NCI-H146 treated with DMSO at 0.1 percent for 48 hours (cell line): ENCODE data around the gene BAIAP2.
A peak's percentile ranks its signal among the peaks of the same experiment; 100 is the strongest.

Source experiments
- DNase-seq: peaks from one replicate; lab custom pipeline; 2025; ENCODE audit not compliant: unreplicated experiment; lab: John Stamatoyannopoulos, UW

The BAIAP2 gene

DNA sequence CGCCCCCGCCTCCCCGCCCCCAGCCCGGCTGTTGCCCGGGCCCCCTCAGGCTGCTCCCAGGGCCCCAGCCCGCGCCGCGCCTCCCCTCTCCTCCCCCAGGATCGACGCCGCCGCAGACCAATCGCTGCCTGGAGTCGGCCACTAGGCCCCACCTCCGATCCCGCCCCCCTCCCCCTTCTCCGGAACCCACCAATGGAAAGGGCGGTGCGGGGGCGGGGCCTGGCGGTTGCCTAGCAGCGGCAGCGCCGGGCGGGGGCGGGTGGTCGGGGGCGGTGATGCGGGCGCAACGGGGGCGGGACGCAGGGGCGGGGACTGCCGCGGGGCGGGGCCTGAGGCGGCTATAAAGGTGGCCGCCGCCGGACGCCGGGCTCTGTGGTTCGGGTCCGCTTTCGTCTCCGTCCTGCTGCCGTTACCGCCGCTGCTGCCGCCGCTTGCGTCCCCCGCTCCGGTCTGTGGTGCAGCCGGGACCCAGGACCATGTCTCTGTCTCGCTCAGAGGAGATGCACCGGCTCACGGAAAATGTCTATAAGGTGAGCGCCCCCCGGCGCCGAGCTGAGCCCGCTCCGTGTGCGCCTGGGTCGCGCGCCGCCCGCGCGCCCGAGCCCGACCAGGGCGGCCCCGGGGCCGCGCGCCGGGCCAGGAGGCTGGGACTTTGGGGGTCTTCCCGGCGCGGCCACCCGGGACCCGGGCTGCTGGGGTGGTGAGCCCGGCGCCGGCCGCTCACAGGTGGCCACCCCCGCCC is at the start of gene BAIAP2:
BAIAP2 (plus strand) TSS at position 373 of the 742 bp plus-strand sequence; CDS start at position 477, 104 bp downstream.
- DNase-seq = peak; percentile 74

DNA sequence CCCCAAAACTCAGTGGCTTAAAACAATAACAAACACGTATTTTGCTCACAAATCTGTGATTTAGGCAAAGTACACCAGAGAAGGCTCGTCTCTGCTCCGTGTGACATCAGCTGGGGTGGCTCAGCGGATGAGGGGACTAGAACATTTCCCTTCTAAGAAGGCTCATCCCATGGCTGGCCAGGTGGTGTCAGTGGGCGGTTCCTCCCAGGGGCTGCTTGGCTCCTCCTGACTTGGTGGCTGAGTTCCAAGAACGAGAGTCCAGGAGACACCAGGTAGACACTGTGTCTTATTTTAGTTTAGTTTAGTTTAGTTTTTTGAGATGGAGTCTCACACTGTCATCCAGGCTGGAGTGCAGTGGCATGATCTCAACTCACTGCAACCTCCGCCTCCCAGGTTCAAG is 48.9 kb upstream of the BAIAP2 start:
- DNase-seq = no peak

- no peak for DNase-seq
These were observed 48.0 kb upstream of the BAIAP2 start for GRCh38 chr17:80986816-80987475.

DNA sequence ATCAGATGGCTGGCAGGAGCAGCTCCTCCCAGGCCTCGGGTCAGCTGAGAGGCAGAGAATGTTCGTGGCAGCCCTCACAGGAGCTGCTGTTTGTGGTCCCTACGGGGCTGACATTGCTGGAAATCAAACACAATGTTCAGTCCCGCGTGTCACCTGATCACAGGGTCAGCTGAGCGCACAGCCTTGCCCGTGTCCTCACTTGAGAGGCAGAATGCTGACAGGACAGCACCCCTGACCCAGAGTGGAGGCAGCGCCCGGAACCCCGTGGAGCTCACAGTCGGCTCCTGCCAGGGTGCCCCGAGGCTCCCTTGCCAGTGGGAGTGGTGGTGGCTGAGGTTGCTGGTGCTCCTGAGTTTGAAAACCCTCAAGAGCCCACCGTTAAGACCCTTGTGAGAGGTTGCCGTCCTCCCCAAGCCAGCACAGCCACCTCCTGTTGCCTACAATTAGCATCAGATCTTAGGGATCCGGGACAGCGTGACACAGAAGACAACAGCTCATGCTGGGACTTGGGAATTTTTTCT is 47.0 kb upstream of the BAIAP2 start:
- no peak for DNase-seq

DNA sequence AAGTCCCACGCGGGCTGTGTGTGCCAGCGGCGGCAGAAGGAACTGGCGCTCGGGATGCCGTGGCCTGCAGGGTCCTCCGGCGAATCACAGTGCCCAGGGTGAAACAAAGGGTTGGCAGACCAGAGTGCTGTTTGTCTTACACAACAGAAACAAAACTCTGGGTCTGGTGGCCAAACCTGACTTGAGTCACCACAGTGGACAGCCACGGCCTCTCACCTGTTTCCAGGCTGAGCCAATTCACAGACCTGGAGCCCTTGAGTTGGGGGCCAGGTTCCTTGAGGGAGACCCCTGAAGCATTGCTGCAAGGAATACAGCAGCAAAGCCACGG is 45.4 kb upstream of the BAIAP2 start:
- no peak for DNase-seq

GRCh38 chr17:80990921-80991644 is 43.9 kb upstream of the BAIAP2 start:
- no peak for DNase-seq

DNA sequence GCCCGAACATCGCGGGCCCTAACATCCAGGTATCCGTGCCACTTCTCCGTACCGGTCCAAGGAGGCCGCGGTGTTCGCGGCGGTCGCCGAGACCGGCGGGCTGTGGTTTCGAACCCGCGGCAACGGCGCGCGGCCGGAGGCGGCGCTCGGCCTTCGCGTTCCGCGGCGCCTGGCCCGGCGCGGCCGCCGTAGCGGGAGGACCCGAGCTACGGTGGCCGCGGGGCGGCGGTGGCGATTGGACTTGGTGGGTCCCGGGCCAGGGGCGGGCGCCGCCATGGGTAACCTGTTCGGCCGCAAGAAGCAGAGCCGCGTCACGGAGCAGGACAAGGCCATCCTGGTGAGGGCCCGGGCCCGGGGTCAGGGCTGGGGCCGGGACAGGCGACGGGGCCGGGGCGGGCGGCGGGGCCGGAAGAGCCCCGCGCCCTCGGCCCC is 43.3 kb upstream of the BAIAP2 start, which contains the start of gene CHMP6:
CHMP6 (plus strand) TSS at position 197 of the 432 bp plus-strand sequence; CDS start at position 275, 78 bp downstream.
- no peak for DNase-seq

DNA sequence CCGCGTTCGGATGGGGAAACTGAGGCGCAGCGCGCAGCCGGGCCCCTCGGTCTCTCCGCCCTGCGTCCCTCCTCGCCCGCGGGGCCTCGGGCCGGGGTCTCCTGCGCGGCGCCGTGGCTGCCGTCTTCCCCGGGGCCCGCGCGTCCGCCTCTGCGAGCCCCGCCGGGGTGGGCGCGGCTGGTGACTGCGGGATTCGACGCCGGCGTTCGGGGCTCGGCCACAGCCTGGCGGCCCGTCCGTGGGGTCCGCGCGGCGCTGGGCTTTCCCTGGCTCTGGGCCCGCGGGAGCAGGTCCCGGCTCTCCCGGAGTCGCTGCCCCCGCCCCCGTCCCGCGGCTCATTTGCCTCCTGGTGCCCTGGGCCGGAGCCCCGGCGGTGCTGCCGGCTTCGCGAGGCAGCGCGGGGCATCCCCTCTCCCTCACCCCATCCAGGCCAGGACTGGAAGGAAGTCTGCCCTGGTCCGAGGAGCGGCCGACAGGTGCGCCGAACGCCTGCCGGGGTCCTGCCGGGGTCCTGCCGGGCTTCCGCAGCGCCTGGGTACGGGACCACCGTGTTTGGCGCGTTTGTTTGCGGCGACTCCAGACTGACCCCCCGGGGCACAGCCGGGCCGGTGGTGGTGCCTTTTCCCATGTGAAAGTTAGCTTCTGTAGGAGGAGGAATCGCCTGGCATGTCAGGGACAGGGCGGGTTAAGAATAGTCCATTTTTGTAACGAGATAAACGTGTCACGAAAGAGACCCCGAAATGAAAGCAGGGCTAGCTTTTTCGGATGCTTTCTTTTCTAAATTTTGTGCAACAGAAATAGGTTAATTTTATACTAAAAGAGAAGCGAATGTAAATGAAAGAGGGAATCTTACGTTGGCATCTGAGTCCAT is 42.6 kb upstream of the BAIAP2 start:
- DNase-seq = no peak

DNA sequence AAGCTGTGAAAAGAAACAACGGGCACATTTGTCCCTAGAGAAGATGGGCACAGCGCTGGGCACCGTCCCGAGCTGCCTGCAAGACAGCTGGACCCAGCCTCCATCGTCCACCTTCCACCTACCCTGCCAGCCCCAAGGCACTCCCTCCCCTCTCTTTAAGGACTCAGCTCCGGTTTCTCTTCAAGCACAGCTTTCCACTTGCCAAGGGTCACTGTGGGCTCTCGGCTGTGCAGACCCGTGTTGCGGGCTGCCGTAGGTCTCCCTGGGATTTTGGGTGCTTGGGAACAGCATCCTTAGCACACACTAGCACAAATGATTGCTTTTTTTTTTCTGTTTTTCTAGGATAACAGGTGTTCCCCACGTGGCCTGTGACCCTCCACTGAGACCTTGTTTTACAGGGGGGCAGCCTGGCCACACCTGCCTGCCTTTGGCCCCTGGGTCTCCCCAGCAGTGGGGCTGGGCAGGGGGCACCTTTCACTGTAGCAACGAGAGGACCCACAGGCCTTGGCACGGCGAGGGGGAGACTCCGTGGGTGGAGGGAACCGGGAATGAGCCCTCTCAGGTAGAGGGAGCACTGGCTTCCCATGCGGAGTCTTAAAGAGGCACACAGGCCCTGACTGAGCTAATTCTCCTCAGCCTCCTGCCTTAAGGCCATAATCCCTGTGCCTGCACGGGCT is 41.9 kb upstream of the BAIAP2 start:
- DNase-seq = no peak

GRCh38 chr17:80995131-80995530 is 39.8 kb upstream of the BAIAP2 start:
- no peak for DNase-seq

DNA sequence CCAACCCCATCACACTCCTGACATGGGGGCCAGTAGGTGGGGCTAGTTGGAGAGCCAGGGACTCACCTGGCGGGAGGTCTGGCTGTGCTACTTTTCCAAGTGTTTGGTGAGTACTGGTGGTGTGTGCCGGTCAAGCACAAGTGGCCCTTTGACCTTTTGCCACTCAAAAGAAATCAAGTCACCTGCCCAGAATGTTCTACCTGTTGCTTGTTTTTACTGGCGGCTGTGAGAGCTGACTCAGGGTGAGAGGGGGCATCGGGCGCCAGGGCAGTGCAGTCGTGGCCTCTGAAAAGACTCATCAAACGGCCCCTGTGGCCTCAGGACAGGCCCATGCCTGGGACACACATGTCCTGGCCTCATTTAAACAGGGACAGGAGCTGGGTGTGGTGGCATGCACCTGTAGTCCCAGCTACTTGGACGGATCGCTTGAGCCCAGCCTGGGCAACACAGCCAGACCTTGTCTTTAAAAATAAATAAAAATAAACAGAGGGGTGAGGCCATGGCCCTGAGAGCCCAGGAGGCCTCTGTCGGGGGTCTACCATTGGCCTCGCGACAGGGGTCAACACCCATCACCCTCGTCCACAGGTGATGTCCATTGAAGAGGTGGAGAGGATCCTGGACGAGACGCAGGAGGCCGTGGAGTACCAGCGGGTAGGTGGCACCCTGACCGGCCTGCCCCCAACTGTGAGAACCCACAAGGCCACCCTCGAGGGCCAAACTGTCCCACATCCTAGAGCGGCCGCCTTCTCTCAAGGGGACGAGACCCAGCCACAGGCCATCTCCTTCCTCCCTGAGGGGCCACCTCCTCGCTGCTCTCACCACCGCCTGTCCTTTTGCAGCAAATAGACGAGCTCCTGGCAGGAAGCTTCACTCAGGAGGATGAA is 38.3 kb upstream of the BAIAP2 start:
- DNase-seq = no peak

DNA sequence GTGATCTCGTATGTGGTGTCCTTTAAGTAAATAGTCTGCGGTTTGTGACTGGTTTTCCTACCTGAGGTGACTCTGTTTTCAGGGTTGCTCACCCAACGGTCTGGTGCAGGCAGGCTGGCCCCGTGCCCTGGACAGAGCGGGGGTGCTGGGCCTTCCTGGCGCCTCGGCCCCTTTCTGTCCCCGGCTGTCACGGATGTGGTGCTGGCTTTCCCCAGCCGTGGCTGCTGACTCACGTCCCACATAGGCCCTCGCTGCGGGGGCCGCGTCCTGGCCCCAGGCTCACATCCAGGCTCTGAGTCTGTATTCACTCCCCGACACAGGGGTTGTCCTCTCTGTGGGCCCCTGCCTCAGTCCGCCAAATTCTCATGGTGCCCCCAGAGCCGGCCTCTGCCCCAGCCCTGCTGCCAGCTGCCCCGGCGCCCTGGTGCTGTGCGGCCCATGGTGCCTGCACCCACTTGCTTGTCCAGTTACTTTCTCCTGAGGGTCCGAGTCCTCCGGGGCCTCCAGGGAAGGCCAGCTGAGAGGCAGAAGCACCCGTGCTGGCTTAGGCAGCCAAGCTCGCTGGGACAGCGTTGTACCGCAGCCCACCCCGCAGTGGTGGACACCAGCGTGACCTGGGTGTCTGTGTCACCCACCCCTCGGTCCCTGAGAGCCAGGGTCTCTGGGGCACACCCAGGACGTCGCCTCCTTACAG is 37.4 kb upstream of the BAIAP2 start:
- DNase-seq = no peak

DNA sequence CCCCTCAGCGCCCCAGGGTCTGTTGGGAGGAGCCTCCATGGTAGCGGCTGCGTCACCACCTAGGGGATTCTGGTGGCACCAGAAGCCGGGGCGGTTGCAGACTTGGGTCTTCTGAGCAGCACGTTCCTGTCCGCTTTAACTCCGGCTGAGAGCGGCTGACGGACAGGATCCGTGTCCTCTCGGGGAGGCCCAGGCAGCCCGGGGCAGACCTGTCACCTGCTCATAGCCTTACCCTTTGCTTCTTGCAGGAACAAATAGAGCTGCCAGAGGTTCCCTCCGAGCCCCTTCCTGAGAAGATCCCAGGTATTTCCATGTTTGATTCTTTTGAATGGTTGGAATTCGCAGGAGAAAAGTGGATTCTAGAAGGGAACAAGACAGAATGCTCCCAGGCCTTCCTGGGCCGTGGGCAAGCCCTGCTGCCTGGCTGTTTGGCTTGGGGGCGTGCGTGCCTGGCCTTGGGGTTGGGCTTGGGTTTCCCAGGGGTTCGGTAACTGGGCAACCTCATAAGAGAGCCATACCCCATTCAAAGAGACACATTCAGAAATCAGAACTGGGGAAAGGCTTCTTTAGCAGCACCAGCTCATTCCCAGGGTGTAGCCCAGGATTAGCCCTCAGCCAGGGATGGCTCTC is 36.7 kb upstream of the BAIAP2 start:
- DNase-seq = no peak

DNA sequence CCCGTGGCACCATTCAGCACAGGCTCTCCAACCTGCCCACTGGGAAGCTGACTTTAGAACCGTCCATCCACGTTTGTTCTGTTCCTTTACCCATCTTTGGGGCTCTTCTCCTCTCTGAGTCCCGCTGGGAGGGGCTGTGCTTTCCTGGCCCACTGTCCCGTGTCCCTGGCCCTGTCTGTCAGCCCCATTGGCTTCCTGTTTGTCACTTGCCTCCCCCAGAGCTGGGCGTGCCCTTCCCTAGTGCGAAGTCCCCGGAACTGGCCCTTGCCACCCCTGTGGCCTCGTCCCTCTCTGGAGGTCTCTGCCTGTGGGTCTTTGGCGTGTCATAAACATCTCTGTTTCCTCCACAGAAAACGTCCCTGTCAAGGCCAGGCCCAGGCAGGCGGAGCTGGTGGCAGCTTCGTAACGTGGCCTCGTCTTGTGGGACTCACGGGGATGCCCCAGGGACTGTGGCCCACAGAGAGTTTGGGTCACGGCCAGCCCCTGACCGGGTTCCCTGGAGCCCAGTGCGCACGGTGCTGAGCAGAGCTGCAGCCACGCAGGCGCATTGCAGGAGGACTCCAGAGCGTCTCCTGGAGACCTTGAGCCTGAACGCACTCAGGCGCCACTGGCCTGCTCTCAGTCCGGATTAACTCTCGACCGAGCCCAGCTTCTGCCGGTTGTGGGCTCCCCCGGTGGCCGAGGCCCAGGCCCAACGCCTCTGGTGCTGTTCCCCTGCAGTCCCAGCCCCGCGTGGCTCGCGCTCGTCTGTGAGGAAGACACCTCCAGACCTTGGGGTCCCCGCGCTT is 36.0 kb upstream of the BAIAP2 start:
- no peak for DNase-seq

GRCh38 chr17:80999536-81000333 is 35.2 kb upstream of the BAIAP2 start:
- DNase-seq = no peak

DNA sequence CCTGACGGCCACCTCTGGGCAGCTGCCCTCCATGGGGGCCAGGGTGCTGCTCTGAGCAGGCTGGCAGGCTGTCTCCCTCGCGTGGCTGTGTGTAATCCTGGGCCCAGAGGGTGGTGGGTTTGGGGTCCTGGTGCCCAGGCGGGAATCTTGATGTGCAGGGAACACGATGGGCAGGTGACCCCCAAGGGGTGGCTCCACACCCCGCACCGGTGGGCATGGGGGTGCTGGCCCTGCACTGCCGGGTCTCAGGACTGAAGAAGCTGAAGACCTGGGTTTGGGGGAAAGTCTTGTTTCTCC is 34.7 kb upstream of the BAIAP2 start:
- no peak for DNase-seq
